GM21717 (cell line): ENCODE data around the gene GATA2.

ENCODE experiments used
- ATAC-seq: cut with Tn5 transposase; IDR thresholded peaks from one replicate; pipeline ENCODE4 v1.9.1; 2021; ENCODE audit warnings: mild to moderate bottlenecking, moderate library complexity; ENCODE audit not compliant: unreplicated experiment

The GATA2 gene

DNA sequence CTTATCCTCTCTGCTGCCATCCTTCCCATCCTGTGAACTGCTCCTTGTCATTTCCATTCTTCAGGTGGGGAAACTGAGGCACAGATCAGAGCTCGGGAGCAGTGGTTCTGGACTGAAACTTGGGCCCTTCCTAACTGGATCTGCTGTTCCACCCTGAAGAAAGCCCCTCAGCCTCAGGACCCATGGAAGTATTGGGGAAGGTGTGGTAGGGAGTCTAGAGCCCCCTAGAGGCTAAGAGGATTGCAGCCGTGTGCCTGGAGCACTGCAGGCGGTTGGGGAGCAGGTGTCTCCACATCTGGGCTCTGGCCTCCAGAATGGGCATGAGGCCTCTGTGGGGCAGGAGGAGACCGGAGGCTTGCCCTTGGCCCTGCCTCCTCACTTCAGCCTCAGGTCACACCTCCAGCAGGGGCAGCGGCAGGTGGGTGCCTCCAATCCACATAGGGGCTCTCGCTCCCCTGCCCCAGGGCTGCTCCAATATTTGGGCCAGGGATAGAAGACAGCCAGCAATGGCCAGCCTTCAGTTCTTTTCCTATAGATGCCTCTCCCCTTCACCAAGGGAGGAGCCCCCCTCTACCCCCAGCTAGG, 54.4 kb downstream of the GATA2 start:
- no peak for ATAC-seq

DNA sequence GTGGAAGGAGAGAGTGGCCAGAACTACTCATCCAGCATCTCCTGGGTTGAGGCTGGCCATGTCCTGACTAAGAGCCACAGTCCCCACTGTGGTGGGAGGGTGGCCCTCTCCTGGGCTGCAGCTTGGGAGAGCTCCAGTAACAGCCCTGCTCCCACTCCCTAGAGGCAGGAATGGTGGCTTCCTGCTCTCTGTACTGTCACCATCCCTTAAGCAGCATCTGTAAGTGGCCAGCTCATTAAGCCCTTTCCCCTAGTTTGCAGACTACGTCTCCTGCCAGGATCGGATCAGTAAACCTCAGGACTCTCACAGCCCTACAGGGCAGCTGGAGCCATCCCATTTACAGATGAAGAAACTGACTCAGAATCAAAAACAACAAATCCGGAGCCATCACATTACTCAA, 56.8 kb downstream of the GATA2 start:
- no peak for ATAC-seq

DNA sequence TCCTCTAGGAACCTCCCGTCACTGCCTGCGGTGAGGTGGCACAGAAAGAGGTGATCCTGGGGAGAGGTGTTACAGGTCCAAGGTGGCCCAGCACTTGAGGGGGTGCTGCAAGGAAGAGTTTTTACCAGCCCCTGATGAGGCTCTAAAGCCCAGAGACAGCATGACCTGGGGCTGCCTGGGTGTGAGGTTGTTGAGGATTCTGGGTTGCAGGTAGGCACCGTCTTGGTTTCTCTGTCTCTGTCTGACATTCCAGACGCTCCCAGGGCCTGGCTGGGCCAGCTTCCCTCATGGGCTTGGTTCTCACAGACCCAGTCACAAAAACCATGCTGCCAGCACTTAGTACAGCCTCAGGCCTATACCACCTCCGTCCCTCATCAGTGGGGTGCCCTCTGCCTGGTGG, 57.4 kb downstream of the GATA2 start:
- no peak for ATAC-seq

DNA sequence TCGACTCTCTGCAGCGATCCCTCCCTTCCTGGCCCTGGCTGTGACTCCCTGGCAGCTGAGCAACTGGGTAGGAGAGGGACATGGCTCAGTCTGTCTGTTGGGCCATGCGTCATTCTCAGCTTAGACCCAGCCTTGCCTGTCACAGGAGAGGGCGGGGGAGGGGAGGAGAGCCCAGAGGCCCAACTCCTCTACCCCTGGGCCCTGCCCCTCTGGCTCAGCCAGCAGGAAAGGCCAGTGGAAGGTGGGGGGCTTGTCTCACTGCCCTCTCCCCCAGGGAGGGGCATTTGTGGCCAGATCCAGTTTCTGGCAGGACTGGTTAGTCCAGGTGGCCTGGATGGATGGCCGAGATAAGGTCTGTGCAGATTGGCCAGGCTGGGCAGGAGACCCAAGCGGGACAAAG, 57.9 kb downstream of the GATA2 start:
- ATAC-seq: no peak

DNA sequence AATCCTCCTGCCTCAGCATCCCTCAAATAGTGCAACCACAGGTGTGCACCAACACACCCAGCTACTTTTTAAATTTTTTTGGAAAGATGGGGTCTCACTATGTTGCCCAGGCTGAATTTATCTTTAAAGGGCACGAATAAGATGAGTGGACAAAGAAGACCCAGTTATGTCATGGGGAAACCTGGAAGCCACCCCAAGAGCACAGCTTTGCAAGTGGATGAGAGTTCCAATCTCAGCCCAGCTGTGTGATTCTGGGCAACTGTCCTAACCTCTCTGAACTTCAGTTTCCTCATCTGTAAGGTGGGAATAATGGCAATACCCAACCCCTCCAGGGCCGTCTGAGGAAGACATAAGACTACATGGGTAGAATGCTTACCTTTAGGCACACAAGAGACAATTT, 58.5 kb downstream of the GATA2 start:
- ATAC-seq: no peak

DNA sequence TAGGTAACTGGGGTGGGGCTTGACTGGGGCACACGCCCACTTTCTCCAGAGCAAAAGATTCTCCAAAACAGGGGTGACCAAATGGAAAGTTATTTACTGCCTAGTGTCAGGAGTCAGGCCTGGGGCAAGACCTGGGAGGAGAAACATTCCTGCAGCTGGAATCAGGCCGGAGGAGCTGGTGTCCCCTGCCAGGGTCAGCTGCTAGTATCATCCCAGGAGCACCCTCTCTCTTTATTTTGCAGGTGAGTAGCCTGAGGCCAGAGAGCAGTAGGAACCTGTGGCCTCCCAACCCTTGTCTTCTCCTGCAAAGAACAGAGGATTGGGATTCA, 59.2 kb downstream of the GATA2 start:
- ATAC-seq: no peak

DNA sequence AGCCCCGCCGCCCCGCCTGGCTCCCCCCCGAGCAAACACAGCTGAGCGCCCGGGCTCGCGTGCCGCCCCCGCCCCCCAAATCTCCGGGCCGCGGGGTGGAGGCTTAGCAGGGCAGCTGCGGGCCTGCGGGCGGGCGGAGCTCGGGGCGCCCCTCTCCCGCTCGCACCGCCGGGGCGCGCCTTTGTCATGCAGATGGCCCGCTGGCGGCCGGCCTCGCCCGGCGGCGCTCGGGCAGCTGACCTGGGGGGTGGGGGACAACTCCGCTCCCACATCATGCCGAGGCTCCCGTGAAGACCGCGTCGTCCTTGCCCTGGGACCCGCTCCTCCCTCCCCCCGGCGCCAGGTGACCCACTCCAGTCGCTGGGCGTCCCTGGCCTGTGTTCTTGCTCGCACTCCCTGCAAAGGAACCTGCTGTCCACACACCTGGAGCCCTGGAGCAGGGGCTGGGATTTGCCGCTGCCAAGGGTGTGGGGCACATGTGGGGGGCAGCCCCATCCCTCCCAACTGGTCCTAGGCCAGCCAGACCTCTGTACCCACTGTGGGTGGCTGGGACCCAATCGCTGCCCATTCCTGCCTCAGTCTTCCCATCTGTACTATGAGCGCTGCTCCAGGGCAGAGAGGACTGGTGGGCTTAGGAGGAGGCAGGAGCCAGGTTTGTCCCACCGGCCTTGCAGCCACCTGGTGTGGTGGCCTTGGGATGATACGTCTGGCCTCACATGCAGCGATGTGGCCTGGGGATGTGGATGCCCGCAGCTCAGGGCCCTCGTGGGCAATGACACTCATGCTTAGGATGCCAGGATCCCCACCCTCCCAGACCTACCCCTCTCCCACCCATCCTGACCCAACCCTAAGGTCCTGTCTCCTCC, 59.8 kb downstream of the GATA2 start:
- ATAC-seq: no peak

DNA sequence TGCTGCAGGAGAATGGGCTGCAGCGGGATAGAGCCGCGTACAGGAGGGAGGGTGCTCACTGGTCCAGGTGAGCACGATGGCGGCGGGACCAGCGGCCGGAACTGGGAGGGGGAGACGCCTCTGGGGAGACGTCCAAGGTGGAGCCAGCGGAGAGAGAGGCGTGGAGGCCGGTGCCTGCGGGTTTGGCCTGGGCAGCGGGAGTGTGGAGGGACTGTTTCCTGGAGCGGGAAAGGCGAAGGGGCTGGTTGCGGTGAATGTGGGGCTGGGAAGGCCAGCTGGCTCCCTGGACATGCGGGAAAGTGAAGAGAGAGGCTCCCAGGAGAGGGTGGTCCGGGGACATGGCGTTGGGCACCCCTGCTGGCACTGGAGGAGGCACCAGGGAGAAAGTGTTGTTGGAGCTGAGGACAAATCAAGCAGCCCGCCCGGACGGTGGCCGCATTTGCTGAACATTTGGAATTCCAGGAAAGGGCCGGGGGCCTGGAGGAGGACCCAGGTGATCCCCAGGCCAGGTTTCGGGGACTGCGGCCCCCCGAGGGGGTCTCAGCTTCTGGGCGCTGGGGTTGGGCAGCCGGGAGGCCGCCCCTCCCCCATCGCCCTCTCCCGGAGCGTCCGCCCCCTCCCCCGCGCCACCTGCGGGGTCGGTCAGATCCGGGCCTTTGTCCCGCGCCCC, 60.6 kb downstream of the GATA2 start:
- no peak for ATAC-seq

DNA sequence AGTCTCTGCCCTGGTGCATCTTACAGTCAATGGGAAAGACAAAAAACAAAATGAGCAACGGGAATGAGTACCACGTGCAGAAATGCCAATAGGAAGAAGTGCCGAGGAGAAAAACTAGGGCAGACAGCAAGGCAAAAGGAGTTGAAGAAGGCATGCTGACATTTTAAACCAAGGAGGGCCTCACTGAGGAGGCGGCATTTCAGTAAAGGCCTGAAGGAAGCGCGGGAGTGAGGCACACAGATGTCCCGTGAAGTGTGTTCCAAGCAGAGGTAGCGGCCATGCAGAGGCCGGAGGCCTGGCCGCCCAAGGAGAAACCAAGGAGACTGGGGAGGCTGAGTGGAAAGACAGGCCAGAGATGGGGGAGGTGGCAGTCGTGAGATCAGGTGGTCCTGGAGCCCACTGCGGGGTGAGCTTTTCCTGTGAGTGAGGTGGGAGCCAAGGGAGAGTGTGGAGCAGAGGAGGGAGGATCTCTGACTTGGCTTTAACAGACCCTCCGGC, 61.1 kb downstream of the GATA2 start:
- ATAC-seq: no peak

DNA sequence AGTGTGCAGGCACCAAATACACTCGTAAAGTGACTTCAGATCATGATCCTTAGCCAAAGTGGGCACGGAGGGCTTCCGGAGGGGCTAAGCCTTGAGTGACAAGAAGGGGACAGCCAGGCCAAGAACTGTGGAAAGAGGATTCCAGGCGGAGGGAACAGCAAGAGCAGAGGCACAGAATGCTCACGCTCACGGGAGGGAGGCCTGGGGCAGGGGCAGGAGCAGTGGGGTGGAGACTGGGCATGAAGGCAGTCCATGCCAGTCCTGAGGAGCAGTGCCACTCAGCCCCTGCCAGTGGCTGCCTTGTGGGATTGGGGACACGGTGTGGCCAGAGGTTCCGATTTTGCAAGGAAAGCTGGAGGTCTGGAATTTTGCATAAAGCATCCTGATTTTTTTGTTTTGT, 62.3 kb downstream of the GATA2 start:
- no peak for ATAC-seq

DNA sequence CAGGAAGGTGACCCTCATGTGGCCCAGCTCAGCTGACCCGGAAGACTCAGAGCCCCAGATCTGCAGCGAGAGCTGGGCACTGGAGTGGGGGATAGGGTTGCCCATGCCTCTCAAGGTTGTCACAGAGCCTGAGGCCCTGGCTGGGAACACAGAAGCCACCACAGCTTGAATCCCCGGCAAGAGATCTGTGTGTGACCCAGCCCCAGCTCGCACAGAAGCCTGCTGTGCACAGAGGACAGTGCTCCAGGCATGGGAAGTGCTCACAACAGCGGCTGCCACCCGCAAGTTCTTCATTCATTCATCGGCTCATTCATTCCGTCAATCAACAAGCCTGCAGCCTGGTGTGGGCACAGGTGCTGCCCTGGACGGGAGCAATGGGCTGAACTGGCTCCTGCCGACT, 62.7 kb downstream of the GATA2 start:
- no peak for ATAC-seq

DNA sequence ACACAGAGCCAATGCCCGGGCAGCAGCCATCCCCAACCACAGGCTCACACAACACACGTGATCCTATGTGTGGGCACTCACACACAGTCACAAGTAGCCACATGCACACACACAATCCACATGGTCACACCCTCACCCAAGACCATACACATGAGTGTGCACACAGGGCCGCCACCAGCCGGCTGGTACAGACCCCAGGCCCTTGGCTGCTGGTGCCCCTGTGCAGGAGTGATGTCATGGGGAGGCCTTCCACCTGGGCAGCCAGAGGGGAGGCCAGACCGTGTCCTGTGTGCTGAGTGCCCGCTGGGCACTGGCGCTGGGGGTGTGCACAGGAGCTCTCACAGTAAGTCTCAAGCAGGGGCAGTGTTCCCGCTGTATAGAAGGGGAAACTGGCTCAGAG, 63.2 kb downstream of the GATA2 start:
- ATAC-seq: no peak
